GM23338 (cell line): ENCODE data around the gene HACL1. TPM values are rescaled to one million over a fixed set of nuclear protein-coding genes. Genes with fewer than 3 reads are reported as not detected.

Experiments used
- ATAC-seq: fragments of 200-7000 bp; cut with Tn5 transposase; 3 replicates; pipeline ENCODE4 v1.9.1; 2020
- DNase-seq: peaks from one replicate; pipeline ENCODE4 v3.0.0-alpha.2; 2015; ENCODE audit warnings: low spot score
- H2AFZ ChIP-seq: fragments of 200-600 bp; sonication (generic); 2 replicates; pipeline ENCODE4 v1.8.0; 2016; ENCODE audit warnings: antibody characterized with exemption, mild to moderate bottlenecking, moderate library complexity
- H3F3A ChIP-seq: fragments of 200-600 bp; sonication (generic); replicated peaks from 2 replicates; pipeline ENCODE4 v1.8.0; 2017; ENCODE audit warnings: antibody characterized with exemption, mixed run types, low read depth
- H3K27ac ChIP-seq: fragments of 200-600 bp; sonication (generic); 2 replicates; pipeline ENCODE4 v1.6.1; 2016; ENCODE audit warnings: low read depth
- H3K27me3 ChIP-seq: fragments of 200-600 bp; sonication (generic); 2 replicates; pipeline ENCODE4 v1.8.0; 2016; ENCODE audit warnings: mild to moderate bottlenecking, mixed run types, moderate library complexity; ENCODE audit not compliant: insufficient read depth
- H3K36me3 ChIP-seq: fragments of 200-600 bp; sonication (generic); 2 replicates; pipeline ENCODE4 v1.8.0; 2016; ENCODE audit warnings: mild to moderate bottlenecking; ENCODE audit not compliant: insufficient read depth
- H3K4me1 ChIP-seq: fragments of 200-600 bp; sonication (generic); 2 replicates; pipeline ENCODE4 v1.8.0; 2016; ENCODE audit warnings: mild to moderate bottlenecking, moderate library complexity; ENCODE audit not compliant: insufficient read depth
- H3K4me2 ChIP-seq: fragments of 200-600 bp; sonication (generic); 2 replicates; pipeline ENCODE4 v1.7.1; 2017; ENCODE audit warnings: mixed run types
- H3K4me3 ChIP-seq: fragments of 200-600 bp; sonication (generic); 2 replicates; pipeline ENCODE4 v1.6.1; 2016; ENCODE audit warnings: mixed run types
- H3K79me2 ChIP-seq: fragments of 200-600 bp; sonication (generic); replicated peaks from 2 replicates; pipeline ENCODE4 v1.8.0; 2017; ENCODE audit warnings: mild to moderate bottlenecking; ENCODE audit not compliant: insufficient read depth
- H3K9me2 ChIP-seq: fragments of 200-600 bp; sonication (generic); 2 replicates; pipeline ENCODE4 v1.8.0; 2017; ENCODE audit not compliant: insufficient read depth
- H4K20me1 ChIP-seq: fragments of 200-600 bp; sonication (generic); replicated peaks from 2 replicates; pipeline ENCODE4 v1.8.0; 2017; ENCODE audit warnings: mild to moderate bottlenecking; ENCODE audit not compliant: insufficient read depth
- H3K27ac Mint-ChIP-seq: 2 replicates; pipeline ENCODE4 v1.8.0; 2020; ENCODE audit warnings: inconsistent platforms, mild to moderate bottlenecking, moderate library complexity, mixed read lengths
- H3K27me3 Mint-ChIP-seq: 3 replicates; pipeline ENCODE4 v1.8.0; 2022; ENCODE audit warnings: low read depth, mild to moderate bottlenecking, moderate library complexity, mixed read lengths, inconsistent platforms; ENCODE audit not compliant: insufficient read depth, poor library complexity
- H3K36me3 Mint-ChIP-seq: 3 replicates; pipeline ENCODE4 v1.8.0; 2021; ENCODE audit warnings: low read depth, mild to moderate bottlenecking, inconsistent platforms, moderate library complexity, mixed read lengths
- H3K4me1 Mint-ChIP-seq: 3 replicates; pipeline ENCODE4 v1.8.0; 2020; ENCODE audit warnings: mild to moderate bottlenecking, inconsistent platforms, mixed read lengths
- H3K4me3 Mint-ChIP-seq: 3 replicates; pipeline ENCODE4 v1.8.0; 2021; ENCODE audit warnings: moderate library complexity, mild to moderate bottlenecking, inconsistent platforms, mixed read lengths
- H3K9me3 Mint-ChIP-seq: 3 replicates; pipeline ENCODE4 v1.8.0; 2020; ENCODE audit warnings: moderate library complexity, mild to moderate bottlenecking, inconsistent platforms, mixed read lengths
- EZH2phosphoT487 ChIP-seq: fragments of 200-600 bp; sonication (generic); IDR thresholded peaks from one replicate; pipeline ENCODE4 v1.8.1; 2018; ENCODE audit warnings: antibody characterized with exemption; ENCODE audit not compliant: unreplicated experiment
- JUNB ChIP-seq: IDR thresholded peaks from one replicate; pipeline ENCODE4 v1.6.1; 2016; ENCODE audit warnings: antibody characterized with exemption; ENCODE audit not compliant: unreplicated experiment
- NANOG ChIP-seq: IDR thresholded peaks from 2 replicates; pipeline ENCODE4 v1.6.1; 2016; ENCODE audit warnings: antibody characterized with exemption, borderline replicate concordance
- ZNF114 ChIP-seq: fragments of 250-450 bp; sonication (Bioruptor Pico); IDR thresholded peaks from 2 replicates; pipeline ENCODE4 v1.5.0; 2020; ENCODE audit warnings: mild to moderate bottlenecking, moderate library complexity
- polyA plus RNA-seq: library from polyadenylated mRNA; unstranded; fragments of >200 nt; fragmentation: Nextera tagmentation; extraction: Ambion mirVana; gene quantifications from 2 replicates; pipeline ENCODE4 v1.2.1, GENCODE V29; 2016
- total RNA-seq: library from RNA; depleted of rRNA; stranded (reverse); fragments of >200 nt; shearing (Covaris generic); gene quantifications from 2 replicates; pipeline ENCODE4 v1.2.3, GENCODE V29; 2014
- TF ChIP-seq, protein P1 (sequence below): IDR thresholded peaks from one replicate; pipeline ENCODE4 v1.6.1; 2018; ENCODE audit warnings: antibody characterized with exemption; ENCODE audit not compliant: unreplicated experiment
- TF ChIP-seq, protein P2 (sequence below), 2 experiments: fragments of 200-600 bp in 1 of 2; sonication (generic) in 1 of 2; conservative IDR thresholded peaks; 2 replicates each; pipeline versions ENCODE4 v1.5.1 to v1.6.1; 2016 to 2017; ENCODE audit warnings: antibody characterized with exemption in 2 of 2, low read depth in 2 of 2, mild to moderate bottlenecking in 2 of 2, moderate library complexity in 1 of 2
- TF ChIP-seq, protein P3 (sequence below): IDR thresholded peaks from 2 replicates; pipeline ENCODE4 v1.6.1; 2016; ENCODE audit warnings: antibody characterized with exemption

The HACL1 gene
- total and polyA plus RNA-seq, 2 experiments from 2014 or later: 19.6 to 33.5 TPM

DNA sequence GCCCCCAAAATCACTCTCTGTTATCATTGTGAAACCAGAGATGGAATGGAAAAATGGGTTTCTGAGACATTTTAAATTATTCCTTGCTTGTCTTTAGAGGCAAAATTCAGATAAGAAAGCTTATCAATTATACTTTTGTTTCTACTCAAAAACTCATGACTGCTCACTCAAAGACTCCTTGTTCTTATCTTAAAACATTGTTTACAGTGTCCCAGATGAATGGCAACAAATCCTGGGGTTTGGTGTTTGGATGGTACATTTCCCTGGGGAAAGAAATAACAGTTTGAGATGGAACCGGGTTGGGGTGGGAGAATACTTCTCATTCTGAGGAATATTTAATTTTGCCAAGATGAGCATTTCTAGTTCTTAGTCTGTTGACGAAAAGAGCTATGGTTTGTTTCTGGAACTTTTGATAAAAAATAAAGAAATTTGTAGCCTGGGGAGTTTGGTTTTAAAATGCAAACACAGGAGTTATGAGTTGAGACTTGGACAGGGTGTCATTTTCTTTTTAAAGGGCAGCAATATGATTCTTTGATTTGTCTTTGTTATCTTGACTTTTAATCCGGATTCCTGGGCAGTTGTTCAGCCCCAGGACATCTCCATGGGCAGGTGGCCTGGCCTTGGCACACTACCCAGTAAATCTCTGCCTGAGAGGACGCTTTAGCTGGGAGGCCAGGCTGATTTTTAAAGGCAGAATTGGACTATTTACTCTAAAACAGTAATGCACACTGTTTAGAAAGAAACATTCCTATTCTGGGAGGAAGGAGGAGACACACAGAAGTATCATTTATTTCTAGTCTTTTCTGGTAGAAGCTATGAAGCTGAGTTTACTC, 32.6 kb upstream of the HACL1 start:
- Mint-ChIP-seq H3K9me3 (no peaks in the 10 kb centered on the region), H3K4me1 (peaks cover 65% of the 10 kb centered on the region), H3K36me3 (peaks cover 4% of the 10 kb centered on the region; the same call in 1 of the 3 replicates), H3K27ac (peak overlapping the region; percentile 65), H3K27me3 (peaks cover 2% of the 10 kb centered on the region), H3K4me3 (peak overlapping the region; percentile 26; the same call in 2 of the 3 replicates)
- Histone ChIP-seq H3F3A (no peaks in the 10 kb centered on the region), H3K36me3 (no peaks in the 10 kb centered on the region), H3K4me2 (peak overlapping the region; percentile 28), H3K27me3 (no peaks in the 10 kb centered on the region), H2AFZ (no peak overlapping the region), H3K4me1 (peaks cover 60% of the 10 kb centered on the region), H3K9me2 (no peaks in the 10 kb centered on the region; the same call in 1 of the 2 replicates), H3K4me3 (peak overlapping the region; percentile 25; the same call in 1 of the 2 replicates), H3K79me2 (no peaks in the 10 kb centered on the region), H4K20me1 (no peaks in the 10 kb centered on the region), H3K27ac (peak overlapping the region; percentile 64)
- no peak for DNase-seq
- ATAC-seq: no peak
- no peak for TF ChIP-seq EZH2phosphoT487
- TF ChIP-seq, protein P1, sequence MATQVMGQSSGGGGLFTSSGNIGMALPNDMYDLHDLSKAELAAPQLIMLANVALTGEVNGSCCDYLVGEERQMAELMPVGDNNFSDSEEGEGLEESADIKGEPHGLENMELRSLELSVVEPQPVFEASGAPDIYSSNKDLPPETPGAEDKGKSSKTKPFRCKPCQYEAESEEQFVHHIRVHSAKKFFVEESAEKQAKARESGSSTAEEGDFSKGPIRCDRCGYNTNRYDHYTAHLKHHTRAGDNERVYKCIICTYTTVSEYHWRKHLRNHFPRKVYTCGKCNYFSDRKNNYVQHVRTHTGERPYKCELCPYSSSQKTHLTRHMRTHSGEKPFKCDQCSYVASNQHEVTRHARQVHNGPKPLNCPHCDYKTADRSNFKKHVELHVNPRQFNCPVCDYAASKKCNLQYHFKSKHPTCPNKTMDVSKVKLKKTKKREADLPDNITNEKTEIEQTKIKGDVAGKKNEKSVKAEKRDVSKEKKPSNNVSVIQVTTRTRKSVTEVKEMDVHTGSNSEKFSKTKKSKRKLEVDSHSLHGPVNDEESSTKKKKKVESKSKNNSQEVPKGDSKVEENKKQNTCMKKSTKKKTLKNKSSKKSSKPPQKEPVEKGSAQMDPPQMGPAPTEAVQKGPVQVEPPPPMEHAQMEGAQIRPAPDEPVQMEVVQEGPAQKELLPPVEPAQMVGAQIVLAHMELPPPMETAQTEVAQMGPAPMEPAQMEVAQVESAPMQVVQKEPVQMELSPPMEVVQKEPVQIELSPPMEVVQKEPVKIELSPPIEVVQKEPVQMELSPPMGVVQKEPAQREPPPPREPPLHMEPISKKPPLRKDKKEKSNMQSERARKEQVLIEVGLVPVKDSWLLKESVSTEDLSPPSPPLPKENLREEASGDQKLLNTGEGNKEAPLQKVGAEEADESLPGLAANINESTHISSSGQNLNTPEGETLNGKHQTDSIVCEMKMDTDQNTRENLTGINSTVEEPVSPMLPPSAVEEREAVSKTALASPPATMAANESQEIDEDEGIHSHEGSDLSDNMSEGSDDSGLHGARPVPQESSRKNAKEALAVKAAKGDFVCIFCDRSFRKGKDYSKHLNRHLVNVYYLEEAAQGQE: no peak
- TF ChIP-seq ZNF114: no peak
- TF ChIP-seq, protein P2, sequence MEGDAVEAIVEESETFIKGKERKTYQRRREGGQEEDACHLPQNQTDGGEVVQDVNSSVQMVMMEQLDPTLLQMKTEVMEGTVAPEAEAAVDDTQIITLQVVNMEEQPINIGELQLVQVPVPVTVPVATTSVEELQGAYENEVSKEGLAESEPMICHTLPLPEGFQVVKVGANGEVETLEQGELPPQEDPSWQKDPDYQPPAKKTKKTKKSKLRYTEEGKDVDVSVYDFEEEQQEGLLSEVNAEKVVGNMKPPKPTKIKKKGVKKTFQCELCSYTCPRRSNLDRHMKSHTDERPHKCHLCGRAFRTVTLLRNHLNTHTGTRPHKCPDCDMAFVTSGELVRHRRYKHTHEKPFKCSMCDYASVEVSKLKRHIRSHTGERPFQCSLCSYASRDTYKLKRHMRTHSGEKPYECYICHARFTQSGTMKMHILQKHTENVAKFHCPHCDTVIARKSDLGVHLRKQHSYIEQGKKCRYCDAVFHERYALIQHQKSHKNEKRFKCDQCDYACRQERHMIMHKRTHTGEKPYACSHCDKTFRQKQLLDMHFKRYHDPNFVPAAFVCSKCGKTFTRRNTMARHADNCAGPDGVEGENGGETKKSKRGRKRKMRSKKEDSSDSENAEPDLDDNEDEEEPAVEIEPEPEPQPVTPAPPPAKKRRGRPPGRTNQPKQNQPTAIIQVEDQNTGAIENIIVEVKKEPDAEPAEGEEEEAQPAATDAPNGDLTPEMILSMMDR (conservative IDR thresholded peaks at IDR 0.05; ENCODE audit: low read depth in 2 of 2): no peak
- TF ChIP-seq JUNB: no peak

DNA sequence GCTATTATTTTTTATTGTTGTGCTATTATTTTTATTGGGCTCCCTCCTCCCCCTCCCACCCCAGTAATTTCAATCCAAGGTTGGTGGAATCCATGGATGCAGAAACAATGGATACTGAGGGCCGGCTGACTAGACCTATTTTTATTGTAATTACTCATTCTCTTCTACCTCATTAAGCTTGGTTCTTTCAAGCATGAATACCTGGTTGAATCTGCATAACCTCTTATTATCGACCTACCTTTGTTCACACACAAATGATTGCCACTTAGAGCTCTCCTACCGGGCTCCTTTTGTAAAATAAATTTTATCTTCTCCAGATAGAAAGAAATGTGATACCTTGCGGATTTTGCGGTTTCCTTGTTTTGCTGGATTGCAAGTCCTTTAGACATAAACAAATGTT, 31.8 kb upstream of the HACL1 start:
- DNase-seq: peak; percentile 37
- Histone ChIP-seq H3K9me2 (no peaks in the 10 kb centered on the region; the same call in 1 of the 2 replicates), H3K4me3 (peak overlapping the region; percentile 25; the same call in 1 of the 2 replicates), H4K20me1 (no peaks in the 10 kb centered on the region), H3K79me2 (no peaks in the 10 kb centered on the region), H3K4me2 (peak overlapping the region; percentile 28), H2AFZ (no peak overlapping the region), H3K27ac (peak overlapping the region; percentile 64), H3K36me3 (no peaks in the 10 kb centered on the region), H3F3A (no peaks in the 10 kb centered on the region), H3K27me3 (no peaks in the 10 kb centered on the region), H3K4me1 (peaks cover 60% of the 10 kb centered on the region)
- Mint-ChIP-seq H3K9me3 (no peaks in the 10 kb centered on the region), H3K27me3 (peaks cover 2% of the 10 kb centered on the region), H3K4me1 (peaks cover 65% of the 10 kb centered on the region), H3K4me3 (peak overlapping the region; percentile 26; the same call in 2 of the 3 replicates), H3K36me3 (peaks cover 4% of the 10 kb centered on the region; the same call in 1 of the 3 replicates), H3K27ac (peak overlapping the region; percentile 65)
- peak; percentile 49 for ATAC-seq
- 0 out of 2 replicates have a peak, but pooled peaks have one; percentile 45 for TF ChIP-seq NANOG
- TF ChIP-seq, protein P3, sequence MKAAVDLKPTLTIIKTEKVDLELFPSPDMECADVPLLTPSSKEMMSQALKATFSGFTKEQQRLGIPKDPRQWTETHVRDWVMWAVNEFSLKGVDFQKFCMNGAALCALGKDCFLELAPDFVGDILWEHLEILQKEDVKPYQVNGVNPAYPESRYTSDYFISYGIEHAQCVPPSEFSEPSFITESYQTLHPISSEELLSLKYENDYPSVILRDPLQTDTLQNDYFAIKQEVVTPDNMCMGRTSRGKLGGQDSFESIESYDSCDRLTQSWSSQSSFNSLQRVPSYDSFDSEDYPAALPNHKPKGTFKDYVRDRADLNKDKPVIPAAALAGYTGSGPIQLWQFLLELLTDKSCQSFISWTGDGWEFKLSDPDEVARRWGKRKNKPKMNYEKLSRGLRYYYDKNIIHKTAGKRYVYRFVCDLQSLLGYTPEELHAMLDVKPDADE: no peak
